T-cell (primary cell): ENCODE data around the gene DNAJC28. TPM values are rescaled to one million over a fixed set of nuclear protein-coding genes. Genes with fewer than 3 reads are reported as not detected.

Experiments
- ATAC-seq, 4 experiments: fragments of 200-7000 bp in 3 of 4; fragments of 150-1000 bp in 1 of 4; cut with Tn5 transposase; replicated peaks in 1 of 4; 1 replicate in 3 of 4; 2 replicates in 1 of 4; pipeline ENCODE4 v1.10.0; 2021; ENCODE audit warnings: moderate library complexity in 3 of 4, mild to moderate bottlenecking in 2 of 4, moderate number of reproducible peaks in 1 of 4
- CTCF ChIA-PET, 2 donors: fragments of 300-600 bp; sonication (Branson Sonifier 250); formaldehyde crosslinking; loops; one replicate each; lab custom pipeline; 2022; ENCODE audit warnings: antibody characterized with exemption in 2 of 2; lab: Charles Lee
- POLR2A ChIA-PET, 2 donors: fragments of 300-600 bp; sonication (Branson Sonifier 250); formaldehyde crosslinking; loops; one replicate each; lab custom pipeline; 2022; ENCODE audit warnings: antibody characterized with exemption in 2 of 2; lab: Charles Lee
- DNase-seq, 35 experiments: peaks; one replicate each; pipeline versions ENCODE4 v3.0.0 to v3.0.0-alpha.2; 2013 to 2023
- H3K27ac ChIP-seq: one replicate; pipeline ENCODE4 v1.5.1; 2013; ENCODE audit warnings: low read length
- H3K27me3 ChIP-seq, 2 experiments: replicated peaks in 1 of 2; 1 replicate in 1 of 2; 2 replicates in 1 of 2; pipeline versions ENCODE4 v1.6.1 to v1.7.0; 2013; ENCODE audit warnings: low read length in 1 of 2, mixed read lengths in 1 of 2; ENCODE audit not compliant: control insufficient read depth in 2 of 2, insufficient read depth in 2 of 2; ENCODE audit errors: extremely low read depth in 1 of 2
- H3K36me3 ChIP-seq, 2 donors: 1 replicate in 1 of 2; 2 replicates in 1 of 2; pipeline versions ENCODE4 v1.6.1 to v1.7.0; 2013; ENCODE audit warnings: low read length in 1 of 2; ENCODE audit not compliant: control insufficient read depth in 2 of 2, insufficient read depth in 1 of 2; ENCODE audit errors: extremely low read depth in 1 of 2
- H3K4me1 ChIP-seq, 2 experiments: 1 replicate in 1 of 2; 2 replicates in 1 of 2; pipeline versions ENCODE4 v1.6.1 to v1.7.0; 2013; ENCODE audit warnings: low read length in 2 of 2, mixed read lengths in 1 of 2; ENCODE audit not compliant: insufficient read depth in 2 of 2, control insufficient read depth in 1 of 2; ENCODE audit errors: extremely low read depth in 1 of 2
- H3K4me3 ChIP-seq, 2 donors: 1 replicate in 1 of 2; 2 replicates in 1 of 2; pipeline versions ENCODE4 v1.5.1 to v1.7.0; 2013; ENCODE audit warnings: mild to moderate bottlenecking in 2 of 2, low read length in 1 of 2, moderate library complexity in 1 of 2; ENCODE audit not compliant: control insufficient read depth in 1 of 2; ENCODE audit errors: extremely low read depth in 1 of 2
- H3K9me3 ChIP-seq: 2 replicates; pipeline ENCODE4 v1.7.0; 2013
- H3K27ac Mint-ChIP-seq, 2 donors: one replicate each; pipeline ENCODE4 v1.8.0; 2020 to 2021; ENCODE audit warnings: mild to moderate bottlenecking in 2 of 2, mixed read lengths in 2 of 2
- H3K27me3 Mint-ChIP-seq, 2 donors: one replicate each; pipeline ENCODE4 v1.8.0; 2021 to 2022; ENCODE audit warnings: mixed read lengths in 2 of 2
- H3K36me3 Mint-ChIP-seq: one replicate; pipeline ENCODE4 v1.8.0; 2021; ENCODE audit warnings: mixed read lengths
- H3K4me1 Mint-ChIP-seq, 3 donors: one replicate each; pipeline ENCODE4 v1.8.0; 2020 to 2022; ENCODE audit warnings: mixed read lengths in 3 of 3, mild to moderate bottlenecking in 1 of 3
- H3K4me3 Mint-ChIP-seq, 3 donors: one replicate each; pipeline ENCODE4 v1.8.0; 2020 to 2022; ENCODE audit warnings: mild to moderate bottlenecking in 3 of 3, mixed read lengths in 3 of 3, moderate library complexity in 3 of 3
- H3K9me3 Mint-ChIP-seq, 3 donors: one replicate each; pipeline ENCODE4 v1.8.0; 2020 to 2022; ENCODE audit warnings: mixed read lengths in 3 of 3
- WGBS: methylation state at CpG from one replicate; pipeline ENCODE4 v1.1.5; 2013; ENCODE audit warnings: missing lambda C conversion rate; ENCODE audit not compliant: insufficient coverage; 5-methylcytosine and 5-hydroxymethylcytosine counted together
- total RNA-seq, 35 experiments: library from RNA in 6 of 35; stranded (reverse) in 6 of 35; fragments of 120-200 nt in 1 of 35; gene quantifications; one replicate each; pipeline versions ENCODE4 v1.2.1 to v1.2.4 and lab custom pipeline; 2013 to 2026

Gene DNAJC28
- total RNA-seq, 5 donors from 2014 or later (not counting 1 experiment from before 2014, with no cell fraction given): 0.53 to 1.2 (median 0.75) TPM; not detected in 1

DNA sequence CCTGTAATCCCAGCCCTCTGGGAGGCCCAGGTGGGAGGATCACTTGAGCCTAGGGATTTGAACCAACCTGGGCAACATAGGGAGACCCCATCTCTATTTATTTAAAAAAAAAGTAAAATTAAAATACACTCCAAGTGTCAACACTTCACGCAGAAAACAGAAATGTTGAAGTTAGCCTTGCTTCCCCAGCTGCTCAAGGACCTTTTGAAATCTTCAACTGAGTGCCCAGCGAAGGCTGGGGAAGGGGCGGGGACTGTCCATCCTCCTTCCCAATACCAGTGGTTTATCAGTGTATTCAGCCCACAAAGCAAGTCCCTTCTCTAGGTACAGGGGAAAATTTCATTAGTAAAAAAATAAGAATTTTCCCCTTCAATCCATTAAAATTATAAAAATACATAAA, 2.2 kb upstream of the DNAJC28 start:
- no peak overlapping the region for H3K4me3 ChIP-seq
- Mint-ChIP-seq H3K9me3 (no peaks in the 10 kb centered on the region), H3K36me3 (no peaks in the 10 kb centered on the region), H3K4me1 (peaks cover 10 to 14% (median 11%) of the 10 kb centered on the region in 3 donors), H3K27me3 (no peaks in the 10 kb centered on the region), H3K4me3 (no peak overlapping the region), H3K27ac (no peak overlapping the region)
- ChIA-PET CTCF (no interaction called here), POLR2A (no interaction called here)
- H3K27me3 ChIP-seq: peaks cover 0 to 5% of the 10 kb centered on the region in 2 experiments
- no peak overlapping the region for H3K27ac ChIP-seq
- H3K4me1 ChIP-seq: peaks cover 5 to 13% of the 10 kb centered on the region in 2 experiments
- H3K9me3 ChIP-seq: no peaks in the 10 kb centered on the region
- no peak for DNase-seq
- H3K36me3 ChIP-seq: no peaks in the 10 kb centered on the region
- no peak for ATAC-seq
- WGBS: no CpG with 5 or more reads among the region's 3 CpGs

GRCh38 chr21:33492571-33492970, 1.1 kb upstream of the DNAJC28 start:
- no peaks in the 10 kb centered on the region for H3K27me3 Mint-ChIP-seq
- H3K4me1 Mint-ChIP-seq: peaks cover 10 to 14% (median 11%) of the 10 kb centered on the region in 3 donors
- Histone ChIP-seq H3K4me1 (peaks cover 5 to 13% of the 10 kb centered on the region in 2 experiments), H3K27me3 (peaks cover 0 to 5% of the 10 kb centered on the region in 2 experiments), H3K9me3 (no peaks in the 10 kb centered on the region), H3K36me3 (no peaks in the 10 kb centered on the region), H3K27ac (no peak overlapping the region), H3K4me3 (no peak overlapping the region)
- no peaks in the 10 kb centered on the region for H3K36me3 Mint-ChIP-seq
- POLR2A ChIA-PET: interaction anchor here in 1 of 2 donors (0.7 kb wide), 1 partner anchor 191 kb away, joined by 3 read pairs; no protein-coding TSS in a partner anchor
- H3K9me3 Mint-ChIP-seq: no peaks in the 10 kb centered on the region
- WGBS: no CpG with 5 or more reads among the region's 2 CpGs
- ATAC-seq (no peak), DNase-seq (no peak)
- CTCF ChIA-PET: interaction anchor here in 1 of 2 donors (2.5 kb wide), 1 partner anchor 13 kb away, joined by 42 read pairs; the partner anchor contains the start of gene TMEM50B
- H3K27ac Mint-ChIP-seq: no peak overlapping the region
- H3K4me3 Mint-ChIP-seq: peak overlapping the region; percentile 36 to 89 (median 39)

DNA sequence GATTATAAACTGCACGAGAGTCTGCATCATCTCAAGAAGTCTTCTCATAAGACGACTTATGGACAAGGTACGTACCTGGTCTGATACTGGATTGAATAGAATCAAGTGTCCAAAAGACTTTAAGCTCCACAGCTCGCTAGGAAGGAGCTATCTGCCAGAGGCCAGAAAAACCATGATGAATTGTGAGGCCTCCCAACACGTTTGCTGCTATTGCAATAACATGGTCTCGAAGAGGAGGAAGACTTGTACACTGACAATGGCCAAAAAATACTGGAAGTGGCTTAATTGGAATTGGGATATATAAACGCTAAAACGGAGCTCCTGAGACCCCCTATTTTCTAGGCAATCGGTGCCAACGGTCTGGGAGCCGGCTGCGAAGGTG, 534 bp downstream of the DNAJC28 start:
- H3K27ac ChIP-seq: no peak overlapping the region
- ATAC-seq: no peak
- POLR2A ChIA-PET: interaction anchor here (0.5 to 1.6 kb wide), 5 partner anchors 11 to 644 kb away, joined by 3 to 19 read pairs (median 4); partner anchors contain the start of gene TMEM50B (in 2 of the 2)

DNA sequence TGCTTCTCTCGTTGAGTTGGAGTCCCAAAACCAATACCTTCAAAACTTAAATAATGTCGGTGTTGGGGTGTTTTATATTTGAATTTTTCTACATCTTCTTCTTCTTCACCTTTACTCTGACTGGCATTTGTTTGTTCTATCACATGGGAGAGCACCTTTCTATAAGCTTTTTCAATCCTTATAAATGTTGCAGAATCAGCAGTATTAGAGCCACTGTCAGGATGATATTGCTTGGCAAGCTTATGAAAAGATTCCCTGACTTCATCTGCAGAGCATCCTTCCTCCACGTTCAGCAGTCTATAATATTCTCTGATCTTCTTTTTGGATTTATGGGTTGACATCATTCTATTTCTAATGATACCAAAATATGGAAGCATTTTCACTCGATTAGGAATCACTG, 2.6 kb downstream of the DNAJC28 start:
- no peak overlapping the region for H3K27ac Mint-ChIP-seq

More for the DNA sequence above, 534 bp downstream of the DNAJC28 start:
- H3K9me3 ChIP-seq: no peaks in the 10 kb centered on the region
- peak overlapping the region; percentile 84 to 91 (median 89) for H3K4me3 Mint-ChIP-seq
- peak overlapping the region in 1 of 2 donors; percentile 88 for H3K27ac Mint-ChIP-seq
- H3K36me3 ChIP-seq: no peaks in the 10 kb centered on the region
- CTCF ChIA-PET: interaction anchor here (1.1 to 2.5 kb wide), 4 partner anchors 11 to 53 kb away, joined by 3 to 42 read pairs (median 6); partner anchors contain the start of gene TMEM50B (in 2 of the 2)
- H3K36me3 Mint-ChIP-seq: no peaks in the 10 kb centered on the region
- H3K4me3 ChIP-seq: peak overlapping the region; percentile 81 to 90
- 9% methylated on average over 9 of the region's 12 CpGs for WGBS
- H3K9me3 Mint-ChIP-seq: no peaks in the 10 kb centered on the region
- peaks cover 0 to 5% of the 10 kb centered on the region in 2 experiments for H3K27me3 ChIP-seq
- peaks cover 10 to 14% (median 11%) of the 10 kb centered on the region in 3 donors for H3K4me1 Mint-ChIP-seq
- H3K27me3 Mint-ChIP-seq: no peaks in the 10 kb centered on the region
- no peak for DNase-seq
- peaks cover 5 to 13% of the 10 kb centered on the region in 2 experiments for H3K4me1 ChIP-seq

GRCh38 chr21:33487996-33488395, 3.5 kb downstream of the DNAJC28 start:
- H3K4me3 ChIP-seq: no peak overlapping the region
- CTCF ChIA-PET: interaction anchor here in 1 of 2 donors (1.0 kb wide), 1 partner anchor 14 kb away, joined by 4 read pairs; no protein-coding TSS in a partner anchor
- WGBS: no CpG with 5 or more reads among the region's 5 CpGs
- no peaks in the 10 kb centered on the region for H3K36me3 ChIP-seq
- no peaks in the 10 kb centered on the region for H3K27me3 ChIP-seq
- POLR2A ChIA-PET: no interaction called here
- ATAC-seq (no peak), DNase-seq (no peak)
- no peak overlapping the region for H3K27ac ChIP-seq
- H3K9me3 ChIP-seq: no peaks in the 10 kb centered on the region
- Mint-ChIP-seq H3K36me3 (no peaks in the 10 kb centered on the region), H3K27me3 (no peaks in the 10 kb centered on the region), H3K27ac (no peak overlapping the region), H3K4me3 (no peak overlapping the region), H3K4me1 (peaks cover 10 to 14% (median 11%) of the 10 kb centered on the region in 3 donors), H3K9me3 (no peaks in the 10 kb centered on the region)
- peaks cover 5 to 13% of the 10 kb centered on the region in 2 experiments for H3K4me1 ChIP-seq

More for the DNA sequence above, 2.6 kb downstream of the DNAJC28 start:
- H3K4me1 ChIP-seq: peaks cover 5 to 13% of the 10 kb centered on the region in 2 experiments
- no peak overlapping the region for H3K4me3 ChIP-seq
- Mint-ChIP-seq H3K9me3 (no peaks in the 10 kb centered on the region), H3K27me3 (no peaks in the 10 kb centered on the region), H3K4me1 (peaks cover 10 to 14% (median 11%) of the 10 kb centered on the region in 3 donors), H3K36me3 (no peaks in the 10 kb centered on the region), H3K4me3 (no peak overlapping the region)
- no CpG with 5 or more reads among the region's 4 CpGs for WGBS
- CTCF ChIA-PET: interaction anchor here in 1 of 2 donors (0.6 to 1.9 kb wide), 4 partner anchors 9 to 103 kb away, joined by 3 to 7 read pairs (median 4); partner anchors contain the start of gene TMEM50B
- POLR2A ChIA-PET: interaction anchor here in 1 of 2 donors (0.7 kb wide), 1 partner anchor 103 kb away, joined by 4 read pairs; no protein-coding TSS in a partner anchor
- H3K36me3 ChIP-seq: no peaks in the 10 kb centered on the region
- peaks cover 0 to 4% of the 10 kb centered on the region in 2 experiments for H3K27me3 ChIP-seq
- ATAC-seq (no peak), DNase-seq (no peak)
- no peak overlapping the region for H3K27ac ChIP-seq
- no peaks in the 10 kb centered on the region for H3K9me3 ChIP-seq

DNA sequence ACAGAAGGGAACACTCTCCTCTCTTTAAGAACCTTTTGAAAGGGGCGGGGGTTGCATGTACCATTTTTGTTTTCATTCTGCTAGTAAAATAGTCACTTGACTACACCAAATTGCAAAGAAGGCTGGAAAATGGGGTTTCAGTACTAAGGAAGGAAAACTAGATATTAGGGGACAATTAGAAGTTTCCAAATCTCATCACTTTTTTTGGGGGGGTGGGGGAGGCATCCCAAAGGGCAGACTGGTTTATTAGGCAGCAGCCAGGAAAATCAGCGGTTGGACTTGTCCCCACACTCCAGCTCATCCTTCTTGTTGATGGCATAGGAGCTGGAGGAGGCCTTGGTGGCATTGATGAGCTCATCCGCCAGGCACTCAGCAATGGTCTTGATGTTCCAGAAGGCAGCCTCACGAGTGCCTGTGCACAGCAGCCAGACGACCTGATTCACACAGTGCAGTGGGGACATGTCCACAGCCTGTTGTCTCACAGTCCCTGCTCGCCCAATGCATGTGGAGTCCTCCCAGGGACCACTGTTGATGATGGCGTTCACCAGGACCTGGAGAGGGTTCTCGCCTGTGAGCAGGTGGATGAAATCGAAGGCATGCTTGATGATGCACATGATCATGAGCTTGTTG, 10.1 kb downstream of the DNAJC28 start:
- no peaks in the 10 kb centered on the region for H3K9me3 Mint-ChIP-seq
- H3K4me3 ChIP-seq: no peak overlapping the region
- ChIA-PET POLR2A (interaction anchor here in 1 of 2 donors (0.6 to 2.0 kb wide), 3 partner anchors 10 to 63 kb away, joined by 3 to 19 read pairs (median 14); partner anchors contain the start of genes DNAJC28, GART and SON), CTCF (interaction anchor here (0.5 to 3.0 kb wide), 2 partner anchors 10 to 775 kb away, joined by 3 to 42 read pairs; partner anchors contain the start of gene DNAJC28 (in 1 of the 2))
- no peaks in the 10 kb centered on the region for H3K27me3 ChIP-seq
- no peak overlapping the region for H3K27ac ChIP-seq
- no peaks in the 10 kb centered on the region for H3K36me3 Mint-ChIP-seq
- 93% methylated on average over 7 of the region's 9 CpGs for WGBS
- DNase-seq (no peak), ATAC-seq (no peak)
- H3K27ac Mint-ChIP-seq: no peak overlapping the region
- no peaks in the 10 kb centered on the region for H3K36me3 ChIP-seq
- peaks cover 9 to 20% of the 10 kb centered on the region in 2 experiments for H3K4me1 ChIP-seq
- H3K27me3 Mint-ChIP-seq: no peaks in the 10 kb centered on the region
- H3K9me3 ChIP-seq: no peaks in the 10 kb centered on the region
- peaks cover 16 to 28% (median 23%) of the 10 kb centered on the region in 3 donors for H3K4me1 Mint-ChIP-seq
- peak overlapping the region; percentile 91 to 92 (median 91) for H3K4me3 Mint-ChIP-seq
